Keratinocyte (primary cell): Measurements from ENCODE around the gene COL9A3. TPM values are rescaled to one million over a fixed set of nuclear protein-coding genes. Genes with fewer than 3 reads are reported as not detected.

Experiments used
- DNase-seq: peaks from one replicate; pipeline ENCODE4 v3.0.0-alpha.2; 2011; ENCODE audit warnings: low read depth, missing footprints, low spot score
- FAIRE-seq: peaks from 2 replicates; lab custom pipeline; 2011; peaks lifted over from hg19 to GRCh38; lab: Jason Lieb, UNC
- H2AFZ ChIP-seq: 2 replicates; pipeline ENCODE4 v1.6.0; 2012; ENCODE audit warnings: low read length, control low read depth, inconsistent platforms; ENCODE audit not compliant: control insufficient read depth
- H3K27ac ChIP-seq: 2 replicates; pipeline ENCODE4 v1.5.1; 2011; ENCODE audit warnings: low read length; ENCODE audit not compliant: control insufficient read depth, insufficient read depth
- H3K27me3 ChIP-seq: 3 replicates; pipeline ENCODE4 v1.6.0; 2011; ENCODE audit warnings: low read length; ENCODE audit not compliant: control insufficient read depth, insufficient read depth; ENCODE audit errors: extremely low read depth
- H3K36me3 ChIP-seq, 2 experiments: 2 replicates in 1 of 2; 3 replicates in 1 of 2; pipeline ENCODE4 v1.5.1; 2011; ENCODE audit warnings: low read length in 2 of 2, mild to moderate bottlenecking in 1 of 2; ENCODE audit not compliant: control insufficient read depth in 2 of 2, insufficient read depth in 2 of 2; ENCODE audit errors: extremely low read depth in 1 of 2
- H3K4me1 ChIP-seq: 3 replicates; pipeline ENCODE4 v1.5.1; 2011; ENCODE audit warnings: low read length; ENCODE audit not compliant: control insufficient read depth, insufficient read depth; ENCODE audit errors: extremely low read depth
- H3K4me2 ChIP-seq: 3 replicates; pipeline ENCODE4 v1.6.0; 2011; ENCODE audit warnings: low read depth, low read length; ENCODE audit not compliant: control insufficient read depth, insufficient read depth; ENCODE audit errors: extremely low read depth
- H3K4me3 ChIP-seq, 3 experiments: fragments of 200-600 bp in 1 of 3; sonication (generic) in 1 of 3; 2 replicates in 2 of 3; 3 replicates in 1 of 3; pipeline ENCODE4 v1.5.1; 2011 to 2016; ENCODE audit warnings: low read length in 3 of 3, mild to moderate bottlenecking in 3 of 3, control low read depth in 2 of 3, inconsistent platforms in 1 of 3, low read depth in 1 of 3, mixed read lengths in 1 of 3, mixed run types in 1 of 3, moderate library complexity in 1 of 3; ENCODE audit not compliant: control insufficient read depth in 2 of 3, insufficient read depth in 2 of 3; ENCODE audit errors: extremely low read depth in 1 of 3
- H3K79me2 ChIP-seq: 2 replicates; pipeline ENCODE4 v1.6.0; 2012; ENCODE audit warnings: low read length; ENCODE audit not compliant: control insufficient read depth, insufficient read depth
- H3K9ac ChIP-seq: 3 replicates; pipeline ENCODE4 v1.6.0; 2011; ENCODE audit warnings: low read length; ENCODE audit not compliant: control insufficient read depth, insufficient read depth; ENCODE audit errors: extremely low read depth
- H3K9me1 ChIP-seq: 3 replicates; pipeline ENCODE4 v1.6.0; 2011; ENCODE audit warnings: low read length; ENCODE audit not compliant: control insufficient read depth, insufficient read depth; ENCODE audit errors: extremely low read depth
- H3K9me3 ChIP-seq: 2 replicates; pipeline ENCODE4 v1.5.1; 2012; ENCODE audit warnings: low read depth, low read length; ENCODE audit not compliant: control insufficient read depth
- H4K20me1 ChIP-seq: 3 replicates; pipeline ENCODE4 v1.6.0; 2011; ENCODE audit warnings: low read length; ENCODE audit not compliant: control insufficient read depth, insufficient read depth; ENCODE audit errors: extremely low read depth
- EZH2 ChIP-seq: IDR thresholded peaks from one replicate; pipeline ENCODE4 v1.6.1; 2012; ENCODE audit warnings: inconsistent platforms, mild to moderate bottlenecking, low read length, moderate library complexity
- dilution Hi-C: fragments of 300-500 bp; cut with MboI; formaldehyde crosslinking; loops from one replicate; pipeline ENCODE4 v1.7.0; 2020; ENCODE audit warnings: low sequenced_read_pairs; ENCODE audit not compliant: extremely low pct_ligation_motif_present
- polyA plus RNA-seq, 5 experiments: library from polyadenylated mRNA; depleted of rRNA in 3 of 5; stranded (reverse) in 3 of 5; stranded (forward) in 1 of 5; unstranded in 1 of 5; fragments of >200 nt; gene quantifications; 1 replicate in 1 of 5; 2 replicates in 3 of 5; 3 replicates in 1 of 5; pipeline versions ENCODE4 v1.2.1 to v1.2.3, GENCODE V29; 2011 to 2012; ENCODE audit warnings: missing spikeins in 2 of 5, low read depth in 1 of 5, low replicate concordance in 1 of 5
- TF ChIP-seq, protein P1 (sequence below), 3 experiments: IDR thresholded peaks in 1 of 3; conservative IDR thresholded peaks in 1 of 3; optimal IDR thresholded peaks in 1 of 3; 2 replicates in 2 of 3; 3 replicates in 1 of 3; pipeline versions ENCODE3 to v1.5.1; 2011; ENCODE audit warnings: low read length in 3 of 3, mild to moderate bottlenecking in 3 of 3, moderate library complexity in 2 of 3, control low read depth in 1 of 3, inconsistent platforms in 1 of 3; ENCODE audit not compliant: insufficient read depth in 2 of 3; ENCODE audit errors: extremely low read depth in 1 of 3

The COL9A3 gene
- polyA plus RNA-seq, 1 donor (not counting 4 experiments of a cell fraction or from before 2014, with no cell fraction given) = 4.8 TPM

GRCh38 chr20:62824476-62825332 is 7.9 kb downstream of the COL9A3 start:
- Histone ChIP-seq H3K4me3 (peak overlapping the region; percentile 20 to 49 (median 37)), H3K9me1 (no peaks in the 10 kb centered on the region), H3K27me3 (peaks cover 5% of the 10 kb centered on the region), H3K4me1 (peaks cover 8% of the 10 kb centered on the region), H3K36me3 (no peaks in the 10 kb centered on the region), H3K9me3 (no peaks in the 10 kb centered on the region), H3K9ac (no peak overlapping the region), H3K4me2 (peak overlapping the region; percentile 58), H2AFZ (peak overlapping the region; percentile 16), H3K27ac (no peak overlapping the region), H4K20me1 (no peaks in the 10 kb centered on the region), H3K79me2 (no peaks in the 10 kb centered on the region)
- FAIRE-seq = no peak
- no peak for TF ChIP-seq EZH2
- TF ChIP-seq, protein P1, sequence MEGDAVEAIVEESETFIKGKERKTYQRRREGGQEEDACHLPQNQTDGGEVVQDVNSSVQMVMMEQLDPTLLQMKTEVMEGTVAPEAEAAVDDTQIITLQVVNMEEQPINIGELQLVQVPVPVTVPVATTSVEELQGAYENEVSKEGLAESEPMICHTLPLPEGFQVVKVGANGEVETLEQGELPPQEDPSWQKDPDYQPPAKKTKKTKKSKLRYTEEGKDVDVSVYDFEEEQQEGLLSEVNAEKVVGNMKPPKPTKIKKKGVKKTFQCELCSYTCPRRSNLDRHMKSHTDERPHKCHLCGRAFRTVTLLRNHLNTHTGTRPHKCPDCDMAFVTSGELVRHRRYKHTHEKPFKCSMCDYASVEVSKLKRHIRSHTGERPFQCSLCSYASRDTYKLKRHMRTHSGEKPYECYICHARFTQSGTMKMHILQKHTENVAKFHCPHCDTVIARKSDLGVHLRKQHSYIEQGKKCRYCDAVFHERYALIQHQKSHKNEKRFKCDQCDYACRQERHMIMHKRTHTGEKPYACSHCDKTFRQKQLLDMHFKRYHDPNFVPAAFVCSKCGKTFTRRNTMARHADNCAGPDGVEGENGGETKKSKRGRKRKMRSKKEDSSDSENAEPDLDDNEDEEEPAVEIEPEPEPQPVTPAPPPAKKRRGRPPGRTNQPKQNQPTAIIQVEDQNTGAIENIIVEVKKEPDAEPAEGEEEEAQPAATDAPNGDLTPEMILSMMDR (optimal IDR thresholded peaks at IDR 0.05 in 1 of 3, IDR thresholded peaks at IDR 0.05 in 1 of 3, conservative IDR thresholded peaks at IDR 0.05 in 1 of 3; ENCODE audit: extremely low read depth in 1 of 3, insufficient read depth in 2 of 3, low read length in 3 of 3) = no peak
- DNase-seq = no peak
- dilution Hi-C loops = no loop called here

GRCh38 chr20:62825333-62825985 is 8.6 kb downstream of the COL9A3 start:
- no peak for TF ChIP-seq EZH2
- TF ChIP-seq, protein P1 (optimal IDR thresholded peaks at IDR 0.05 in 1 of 3, IDR thresholded peaks at IDR 0.05 in 1 of 3, conservative IDR thresholded peaks at IDR 0.05 in 1 of 3; ENCODE audit: extremely low read depth in 1 of 3, insufficient read depth in 2 of 3, low read length in 3 of 3) = no peak
- peaks cover 8% of the 10 kb centered on the region for H3K4me1 ChIP-seq
- no peaks in the 10 kb centered on the region for H3K9me3 ChIP-seq
- dilution Hi-C loops = no loop called here
- H3K4me3 ChIP-seq = no peak overlapping the region
- H2AFZ ChIP-seq = no peak overlapping the region
- no peak for DNase-seq
- H4K20me1 ChIP-seq = no peaks in the 10 kb centered on the region
- no peaks in the 10 kb centered on the region for H3K9me1 ChIP-seq
- no peak overlapping the region for H3K9ac ChIP-seq
- no peak overlapping the region for H3K27ac ChIP-seq
- no peaks in the 10 kb centered on the region for H3K79me2 ChIP-seq
- H3K27me3 ChIP-seq = no peaks in the 10 kb centered on the region
- no peak for FAIRE-seq
- H3K4me2 ChIP-seq = no peak overlapping the region
- H3K36me3 ChIP-seq = no peaks in the 10 kb centered on the region
